HepG2 (cell line): ENCODE measurements around the gene NPAS2. TPM values are rescaled to one million over a fixed set of nuclear protein-coding genes. Genes with fewer than 3 reads are reported as not detected.

Experiments used
- ATM ChIP-seq: fragments of 450-650 bp; IDR thresholded peaks from 2 replicates; pipeline ENCODE4 v1.7.1; 2017; ENCODE audit warnings: mild to moderate bottlenecking, borderline replicate concordance
- BCL6 ChIP-seq: IDR thresholded peaks from 2 replicates; pipeline ENCODE4 v1.6.1; 2016; ENCODE audit warnings: missing genetic modification reagents, missing compliant biosample characterization
- CC2D1A ChIP-seq: sonication (generic); formaldehyde crosslinking; IDR thresholded peaks from 2 replicates; pipeline ENCODE4 v1.8.1; 2023; ENCODE audit warnings: mild to moderate bottlenecking, missing genetic modification reagents
- GMEB2 ChIP-seq: IDR thresholded peaks from 2 replicates; pipeline ENCODE4 v1.6.1; 2016; ENCODE audit warnings: missing biosample characterization, missing genetic modification reagents, low read depth
- LRRFIP1 ChIP-seq: sonication (generic); formaldehyde crosslinking; conservative IDR thresholded peaks from 2 replicates; pipeline ENCODE4 v1.4.0; 2020; ENCODE audit warnings: missing genetic modification reagents
- MAFK ChIP-seq, 2 experiments: IDR thresholded peaks in 1 of 2; conservative IDR thresholded peaks in 1 of 2; 2 replicates each; pipeline ENCODE4 v1.6.1; 2011; ENCODE audit warnings: improper control_type of control experiment in 2 of 2, low read length in 2 of 2
- MZF1 ChIP-seq: sonication (generic); formaldehyde crosslinking; IDR thresholded peaks from 2 replicates; pipeline ENCODE4 v1.8.1; 2023; ENCODE audit warnings: mild to moderate bottlenecking, missing genetic modification reagents, borderline replicate concordance
- PATZ1 ChIP-seq: sonication (generic); formaldehyde crosslinking; IDR thresholded peaks from 2 replicates; pipeline ENCODE4 v1.4.0; 2020; ENCODE audit warnings: missing genetic modification reagents
- PHF21A ChIP-seq: sonication (generic); formaldehyde crosslinking; IDR thresholded peaks from 2 replicates; pipeline ENCODE4 v1.5.0; 2020; ENCODE audit warnings: mild to moderate bottlenecking, missing genetic modification reagents
- SIN3A ChIP-seq: IDR thresholded peaks from 2 replicates; pipeline ENCODE4 v1.6.1; 2011; ENCODE audit warnings: low read depth, mild to moderate bottlenecking, control low read depth, low read length, borderline replicate concordance
- SMARCC2 ChIP-seq: fragments of 450-650 bp; IDR thresholded peaks from 2 replicates; pipeline ENCODE4 v1.6.1; 2017; ENCODE audit warnings: antibody characterized with exemption, mild to moderate bottlenecking
- THAP11 ChIP-seq: IDR thresholded peaks from 2 replicates; pipeline ENCODE4 v1.6.1; 2016; ENCODE audit warnings: missing biosample characterization, missing genetic modification reagents
- ZNF142 ChIP-seq: sonication (generic); formaldehyde crosslinking; IDR thresholded peaks from 2 replicates; pipeline ENCODE4 v1.4.0; 2020; ENCODE audit warnings: missing genetic modification reagents
- ZNF558 ChIP-seq: sonication (generic); formaldehyde crosslinking; IDR thresholded peaks from 2 replicates; pipeline ENCODE4 v1.9.0; 2022; ENCODE audit warnings: mild to moderate bottlenecking, missing genetic modification reagents, borderline replicate concordance
- ZNF724P ChIP-seq: sonication (generic); formaldehyde crosslinking; IDR thresholded peaks from 2 replicates; pipeline ENCODE4 v1.8.0; 2022; ENCODE audit warnings: missing genetic modification reagents, borderline replicate concordance
- ZNF768 ChIP-seq: sonication (generic); formaldehyde crosslinking; IDR thresholded peaks from 2 replicates; pipeline ENCODE4 v1.4.0; 2020; ENCODE audit warnings: missing genetic modification reagents
- ZSCAN22 ChIP-seq: sonication (generic); formaldehyde crosslinking; IDR thresholded peaks from 2 replicates; pipeline ENCODE4 v1.4.0; 2020; ENCODE audit warnings: mild to moderate bottlenecking, missing genetic modification reagents
- polyA plus RNA-seq, 8 experiments: library from polyadenylated mRNA; depleted of rRNA in 3 of 8; stranded (reverse) in 7 of 8; unstranded in 1 of 8; fragments of >200 nt; fragmentation: Illumina TruSeq in 4 of 8; extraction: Trizol in 4 of 8; gene quantifications; 2 replicates each; pipeline versions ENCODE4 v1.2.1 to v1.2.3, GENCODE V29; 2011 to 2016; ENCODE audit warnings: low read depth in 4 of 8, missing spikeins in 1 of 8, mixed read lengths in 1 of 8; ENCODE audit not compliant: insufficient read depth in 1 of 8
- total RNA-seq, 5 experiments: library from RNA; depleted of rRNA; stranded (reverse); fragments of >200 nt; fragmentation: Illumina TruSeq; extraction: Trizol; gene quantifications; 2 replicates each; pipeline ENCODE4 v1.2.3, GENCODE V29; 2016; ENCODE audit warnings: low read depth in 1 of 5

Gene NPAS2
- total and polyA plus RNA-seq, 2 of the 13 experiments (the other 11 are each of a cell fraction or from before 2014, with no cell fraction given): 14.8 to 37.5 TPM

- TF ChIP-seq ZNF724P (CRISPR knock-in tag) (peak; percentile 99), SIN3A (peak; percentile 96), GMEB2 (CRISPR knock-in tag) (peak; percentile 66; the same call in 1 of the 2 replicates), ZNF558 (CRISPR knock-in tag) (peak; percentile 98; the same call in 1 of the 2 replicates), ATM (no peak), ZNF142 (CRISPR knock-in tag) (peak; percentile 96), THAP11 (CRISPR knock-in tag) (peak; percentile 96), BCL6 (peak; percentile 65), CC2D1A (peak; percentile 94; the same call in 1 of the 2 replicates), PATZ1 (CRISPR knock-in tag) (peak; percentile 86), LRRFIP1 (CRISPR knock-in tag) (no peak; the same call in none of the 2 replicates), MZF1 (0 out of 2 replicates have a peak, but pooled peaks have one; percentile 23), SMARCC2 (no peak), ZSCAN22 (CRISPR knock-in tag) (peak; percentile 80), PHF21A (peak; percentile 93), ZNF768 (peak; percentile 86; the same call in 1 of the 2 replicates), MAFK (conservative IDR thresholded peaks at IDR 0.05 in 1 of 2, IDR thresholded peaks at IDR 0.05 in 1 of 2; ENCODE audit: low read length in 2 of 2) (no peak)
Measured at GRCh38 chr2:101001691-101002561, 182.0 kb downstream of the NPAS2 start, which contains the start of gene RPL31 (continued).
